ENCODE data around the gene RPL35.

RPL35 gene

DNA sequence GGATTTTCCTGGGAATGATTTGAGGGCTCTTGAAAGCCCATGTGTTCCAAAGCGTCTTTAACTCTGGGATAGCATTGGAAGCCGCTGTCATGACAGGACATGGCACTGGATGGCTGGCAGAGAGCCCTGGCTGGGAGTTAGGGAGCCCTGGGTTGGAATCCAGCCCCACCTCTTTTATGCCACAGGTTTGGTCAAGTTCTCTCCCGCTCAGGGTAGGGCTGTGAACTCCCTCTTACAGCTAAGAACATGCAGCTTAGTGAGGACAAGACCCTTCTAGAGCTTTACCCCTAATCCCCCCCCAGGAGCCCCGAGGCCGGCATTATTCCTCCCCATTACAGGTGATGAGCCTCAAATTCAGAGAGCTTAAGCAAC, 47.6 kb downstream of the RPL35 start:
- TF ChIP-seq CTCF (conservative IDR thresholded peaks at IDR 0.05; ENCODE audit: low read depth, low read length): no peak

GRCh38 chr9:124813501-124814163, 48.1 kb downstream of the RPL35 start:
- no peak for DNase-seq (ENCODE audit: low read depth)
- TF ChIP-seq CTCF (conservative IDR thresholded peaks at IDR 0.05; ENCODE audit: low read depth, low read length): no peak
- no peak overlapping the region for H3K4me3 ChIP-seq (ENCODE audit: low read length)

More for the DNA sequence above, 47.6 kb downstream of the RPL35 start:
- no peak overlapping the region for H3K4me3 ChIP-seq (ENCODE audit: low read length)
- DNase-seq (ENCODE audit: low read depth): no peak

DNA sequence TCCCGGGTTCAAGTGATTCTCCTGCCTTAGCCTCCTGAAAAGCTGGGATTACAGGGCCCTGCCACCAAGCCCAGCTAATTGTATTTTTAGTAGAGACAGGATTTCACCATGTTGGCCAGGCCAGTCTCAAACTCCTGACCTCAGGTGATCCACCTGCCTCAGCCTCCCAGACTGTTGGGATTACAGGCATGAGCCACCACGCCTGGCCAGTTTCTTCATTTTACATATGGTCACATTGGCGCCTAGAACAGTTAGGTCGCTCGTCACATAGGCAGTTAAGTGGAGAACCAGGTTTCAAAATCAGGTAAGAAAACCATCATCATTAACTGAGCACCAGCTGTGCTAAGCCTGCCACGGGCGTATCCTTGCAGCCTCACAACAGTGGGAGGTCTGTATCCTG, 48.7 kb downstream of the RPL35 start:
- no peak for DNase-seq (ENCODE audit: low read depth)
- no peak for TF ChIP-seq CTCF (conservative IDR thresholded peaks at IDR 0.05; ENCODE audit: low read depth, low read length)
- H3K4me3 ChIP-seq (ENCODE audit: low read length): no peak overlapping the region

- no peak for TF ChIP-seq CTCF (conservative IDR thresholded peaks at IDR 0.05; ENCODE audit: low read depth, low read length)
- H3K4me3 ChIP-seq (ENCODE audit: low read length): no peak overlapping the region
- peak; percentile 88 for DNase-seq (ENCODE audit: low read depth)
These were observed 49.3 kb downstream of the RPL35 start for GRCh38 chr9:124812441-124812876.

DNA sequence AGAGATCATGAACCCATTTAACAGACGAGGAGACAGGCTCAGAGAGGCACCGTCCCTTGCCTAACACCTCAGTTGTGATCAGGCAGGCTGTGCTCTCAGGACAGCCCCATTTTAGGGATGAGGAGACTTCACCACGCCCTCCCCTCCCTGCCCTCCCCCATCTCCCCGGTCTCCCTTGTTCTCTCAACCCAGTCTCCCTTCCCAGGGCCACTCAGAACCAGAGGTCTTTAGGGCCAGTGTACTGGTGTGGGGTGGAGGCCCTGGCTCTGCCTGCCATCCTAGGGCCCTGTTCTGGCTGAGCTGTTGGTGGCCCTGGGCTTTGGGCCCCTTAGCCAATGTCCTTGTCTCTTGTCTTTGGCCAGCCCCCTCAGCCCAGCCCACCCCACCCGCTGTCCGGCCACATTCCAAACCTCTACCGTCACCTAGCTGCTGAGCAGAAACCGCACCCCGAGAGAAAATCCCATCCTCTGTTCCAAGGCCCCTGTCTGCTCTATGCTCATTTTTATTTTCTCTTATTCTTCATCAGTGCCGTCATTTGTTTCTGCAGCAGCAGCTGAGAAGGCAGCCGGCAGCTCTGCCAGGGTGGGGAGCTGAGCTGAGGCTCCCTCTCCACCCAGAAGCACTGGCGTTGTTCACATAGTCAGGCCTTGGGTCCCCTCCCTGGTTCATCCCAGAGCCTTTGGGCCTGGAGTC, 50.9 kb downstream of the RPL35 start:
- H3K4me3 ChIP-seq (ENCODE audit: low read length): no peak overlapping the region
- peak; percentile 69 for DNase-seq (ENCODE audit: low read depth)
- no peak for TF ChIP-seq CTCF (conservative IDR thresholded peaks at IDR 0.05; ENCODE audit: low read depth, low read length)

GRCh38 chr9:124809741-124810500, 51.8 kb downstream of the RPL35 start:
- TF ChIP-seq CTCF (conservative IDR thresholded peaks at IDR 0.05; ENCODE audit: low read depth, low read length): no peak
- no peak overlapping the region for H3K4me3 ChIP-seq (ENCODE audit: low read length)

More at GRCh38 chr9:124809741-124810500, 51.8 kb downstream of the RPL35 start:
- DNase-seq (ENCODE audit: low read depth): no peak

Measured in retinal pigment epithelial cell (primary cell).